Measurements from ENCODE around the gene RALGAPB.
A peak's percentile ranks its signal among the peaks of the same experiment; 100 is the strongest.

DNA sequence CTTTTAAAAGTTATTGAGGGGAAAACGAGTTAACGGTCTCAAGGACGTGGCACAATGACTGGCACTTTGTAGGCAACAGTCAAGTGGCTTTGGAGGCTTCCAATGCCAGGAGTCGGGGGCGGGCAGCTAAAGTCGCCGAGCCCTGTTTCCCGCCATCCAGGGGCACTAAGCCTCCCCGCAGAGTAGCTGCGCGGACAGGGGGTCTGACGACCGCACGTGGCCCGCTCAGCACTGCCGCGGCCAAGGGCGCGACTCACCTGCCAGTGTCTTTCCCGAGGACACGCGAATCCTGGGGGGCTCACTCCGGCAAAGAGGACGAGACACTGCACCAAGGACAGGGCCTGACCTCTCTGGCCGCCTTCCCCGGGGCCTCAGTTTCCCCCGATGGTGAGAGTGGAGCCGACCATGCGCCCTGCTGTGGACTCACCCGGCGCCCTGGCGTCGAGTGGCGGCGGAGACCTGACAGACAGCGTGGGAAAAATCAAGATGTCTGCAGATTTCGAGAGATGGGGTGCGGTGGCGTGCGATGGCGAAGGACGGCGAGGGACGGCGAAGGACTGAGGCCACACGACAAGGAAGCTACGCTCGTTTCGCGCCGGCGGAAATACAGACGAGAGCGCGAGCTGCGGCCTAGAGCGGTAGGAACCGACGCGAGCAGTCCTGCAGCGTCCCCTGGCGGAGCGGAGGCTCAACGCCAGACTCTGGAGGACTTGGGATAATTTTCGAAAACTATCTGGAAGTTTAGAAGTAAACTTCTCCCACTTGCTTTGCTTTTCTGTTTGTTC is 37.7 kb upstream of the RALGAPB start, which contains the start of gene SNHG17:
- TF ChIP-seq, protein P1, sequence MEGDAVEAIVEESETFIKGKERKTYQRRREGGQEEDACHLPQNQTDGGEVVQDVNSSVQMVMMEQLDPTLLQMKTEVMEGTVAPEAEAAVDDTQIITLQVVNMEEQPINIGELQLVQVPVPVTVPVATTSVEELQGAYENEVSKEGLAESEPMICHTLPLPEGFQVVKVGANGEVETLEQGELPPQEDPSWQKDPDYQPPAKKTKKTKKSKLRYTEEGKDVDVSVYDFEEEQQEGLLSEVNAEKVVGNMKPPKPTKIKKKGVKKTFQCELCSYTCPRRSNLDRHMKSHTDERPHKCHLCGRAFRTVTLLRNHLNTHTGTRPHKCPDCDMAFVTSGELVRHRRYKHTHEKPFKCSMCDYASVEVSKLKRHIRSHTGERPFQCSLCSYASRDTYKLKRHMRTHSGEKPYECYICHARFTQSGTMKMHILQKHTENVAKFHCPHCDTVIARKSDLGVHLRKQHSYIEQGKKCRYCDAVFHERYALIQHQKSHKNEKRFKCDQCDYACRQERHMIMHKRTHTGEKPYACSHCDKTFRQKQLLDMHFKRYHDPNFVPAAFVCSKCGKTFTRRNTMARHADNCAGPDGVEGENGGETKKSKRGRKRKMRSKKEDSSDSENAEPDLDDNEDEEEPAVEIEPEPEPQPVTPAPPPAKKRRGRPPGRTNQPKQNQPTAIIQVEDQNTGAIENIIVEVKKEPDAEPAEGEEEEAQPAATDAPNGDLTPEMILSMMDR (IDR thresholded peaks at IDR 0.05), result peak; percentile 99 to 100 (median 100)
- TF ChIP-seq POLR2A (IDR thresholded peaks at IDR 0.05), result peak; percentile 57 to 76
